Measurements from ENCODE around the gene BLVRB. TPM values are rescaled to one million over a fixed set of nuclear protein-coding genes. Genes with fewer than 3 reads are reported as not detected.

BLVRB gene
- total and polyA plus RNA-seq, 2 donors from 2014 or later = 89.9 to 248 TPM

DNA sequence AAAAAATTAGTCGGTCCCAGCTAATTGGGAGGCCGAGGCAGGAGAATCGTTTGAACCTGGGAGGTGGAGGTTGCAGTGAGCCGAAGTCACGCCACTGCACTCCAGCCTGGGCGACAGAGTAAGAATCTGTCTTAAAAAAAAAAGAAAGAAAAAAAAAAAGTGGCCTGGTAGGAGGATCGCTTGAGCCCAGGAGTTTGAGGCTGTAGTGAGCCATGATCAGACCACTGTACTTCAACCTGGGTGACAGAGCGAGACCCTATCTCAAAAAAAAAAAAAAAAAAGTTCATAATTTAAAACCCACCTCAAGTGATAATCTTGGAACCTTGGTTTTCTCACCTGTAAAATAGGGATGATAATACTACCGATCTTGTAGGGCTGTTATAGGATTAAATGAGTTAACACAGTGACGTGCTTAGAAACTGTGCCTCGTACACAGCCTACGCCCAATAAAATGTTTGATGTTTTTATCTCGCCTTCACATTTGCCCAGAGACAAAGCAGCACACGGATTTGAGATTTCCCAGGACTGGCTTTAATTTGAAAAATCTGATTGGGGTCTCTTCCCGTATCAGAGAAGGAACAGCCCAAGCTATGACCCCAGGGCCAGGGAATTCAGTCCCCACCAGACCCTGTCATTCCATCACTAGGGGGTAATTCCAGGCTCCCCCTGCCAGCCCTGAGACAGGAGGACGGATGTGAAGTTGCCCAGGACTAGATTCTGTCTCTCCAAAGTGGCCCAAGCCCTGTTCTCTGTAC lies 43.4 kb downstream of the BLVRB start:
- Histone ChIP-seq H3K36me3 (ENCODE audit: control insufficient read depth in 2 of 3, insufficient read depth in 3 of 3, low read length in 3 of 3) (peaks cover 0 to 18% (median 4%) of the 10 kb centered on the region in 3 donors), H3K27me3 (ENCODE audit: control insufficient read depth, insufficient read depth, low read length) (no peaks in the 10 kb centered on the region), H3K9me3 (ENCODE audit: control insufficient read depth in 2 of 3, insufficient read depth in 1 of 3, low read length in 3 of 3) (no peaks in the 10 kb centered on the region), H3K9ac (ENCODE audit: low read length in 3 of 3) (peak overlapping the region in 1 of 3 donors; percentile 90), H3K4me3 (ENCODE audit: low read length in 3 of 3) (no peak overlapping the region), H3K4me1 (ENCODE audit: control insufficient read depth in 2 of 3, insufficient read depth in 2 of 3, low read depth in 1 of 3, low read length in 3 of 3) (peaks cover 0 to 8% (median 7%) of the 10 kb centered on the region in 3 donors), H3K27ac (ENCODE audit: low read depth in 2 of 2, low read length in 2 of 2) (peak overlapping the region; percentile 93 to 100)
- TF ChIP-seq, protein P1, sequence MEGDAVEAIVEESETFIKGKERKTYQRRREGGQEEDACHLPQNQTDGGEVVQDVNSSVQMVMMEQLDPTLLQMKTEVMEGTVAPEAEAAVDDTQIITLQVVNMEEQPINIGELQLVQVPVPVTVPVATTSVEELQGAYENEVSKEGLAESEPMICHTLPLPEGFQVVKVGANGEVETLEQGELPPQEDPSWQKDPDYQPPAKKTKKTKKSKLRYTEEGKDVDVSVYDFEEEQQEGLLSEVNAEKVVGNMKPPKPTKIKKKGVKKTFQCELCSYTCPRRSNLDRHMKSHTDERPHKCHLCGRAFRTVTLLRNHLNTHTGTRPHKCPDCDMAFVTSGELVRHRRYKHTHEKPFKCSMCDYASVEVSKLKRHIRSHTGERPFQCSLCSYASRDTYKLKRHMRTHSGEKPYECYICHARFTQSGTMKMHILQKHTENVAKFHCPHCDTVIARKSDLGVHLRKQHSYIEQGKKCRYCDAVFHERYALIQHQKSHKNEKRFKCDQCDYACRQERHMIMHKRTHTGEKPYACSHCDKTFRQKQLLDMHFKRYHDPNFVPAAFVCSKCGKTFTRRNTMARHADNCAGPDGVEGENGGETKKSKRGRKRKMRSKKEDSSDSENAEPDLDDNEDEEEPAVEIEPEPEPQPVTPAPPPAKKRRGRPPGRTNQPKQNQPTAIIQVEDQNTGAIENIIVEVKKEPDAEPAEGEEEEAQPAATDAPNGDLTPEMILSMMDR (IDR thresholded peaks at IDR 0.05; ENCODE audit: borderline replicate concordance, extremely low read depth, insufficient read depth) = no peak
- intact Hi-C loops (cut with DNase I) = no loop called here
- FAIRE-seq (no peak), DNase-seq (no peak)

DNA sequence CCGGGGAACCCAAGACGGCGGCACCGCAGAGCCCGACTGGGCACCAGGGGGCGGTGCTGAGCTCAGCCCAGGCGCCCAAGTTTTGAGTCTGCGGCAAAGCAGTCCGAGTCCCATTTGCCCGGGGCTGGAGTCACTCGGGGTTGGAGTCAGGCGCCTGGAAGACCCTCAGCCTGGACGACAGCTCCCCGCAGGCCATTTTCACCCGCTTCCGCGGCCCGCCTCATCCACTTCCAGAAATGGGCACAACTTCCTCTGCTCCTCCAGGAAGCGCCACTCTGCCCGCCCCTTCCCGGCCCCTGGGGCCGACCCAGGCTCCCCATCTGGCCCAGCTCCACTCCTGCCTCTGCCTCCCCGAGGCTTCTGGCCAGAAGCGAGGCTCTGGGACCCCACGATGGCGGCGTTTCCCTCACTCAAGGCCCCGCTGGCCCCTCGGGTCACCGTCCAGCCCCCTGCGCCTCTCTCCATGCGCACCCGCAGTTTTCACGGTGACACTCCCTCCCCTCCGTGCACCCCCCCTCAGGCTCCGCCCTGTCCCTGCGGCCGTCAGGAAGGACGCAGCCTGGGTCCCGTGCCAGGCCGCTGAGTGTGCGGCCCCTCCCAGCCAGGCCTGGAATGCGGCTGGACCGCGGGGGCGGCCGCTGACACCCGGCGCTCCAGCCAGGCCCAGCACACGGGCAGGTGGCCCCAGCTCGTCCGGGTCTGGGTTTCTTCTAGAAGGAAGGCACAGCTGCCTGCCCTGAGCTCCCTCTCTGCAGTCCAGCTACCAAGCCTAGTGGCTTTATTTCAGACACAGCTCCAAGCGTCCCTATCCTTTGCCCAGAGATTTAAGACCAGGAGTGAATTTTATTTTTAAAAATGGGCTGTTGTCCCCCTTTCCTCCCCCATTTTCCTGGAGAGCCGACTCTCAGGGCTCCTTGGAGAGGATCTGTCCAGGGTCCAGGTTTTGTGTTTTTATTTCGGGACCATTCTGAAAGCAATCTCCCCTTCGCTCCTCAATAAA lies 44.5 kb downstream of the BLVRB start:
- Histone ChIP-seq H3K27me3 (ENCODE audit: control insufficient read depth, insufficient read depth, low read length) (no peaks in the 10 kb centered on the region), H3K9ac (ENCODE audit: low read length in 3 of 3) (peak overlapping the region; percentile 18 to 90 (median 87)), H3K4me1 (ENCODE audit: control insufficient read depth in 2 of 3, insufficient read depth in 2 of 3, low read depth in 1 of 3, low read length in 3 of 3) (peaks cover 3 to 8% (median 6%) of the 10 kb centered on the region in 3 donors), H3K4me3 (ENCODE audit: low read length in 3 of 3) (peak overlapping the region; percentile 51 to 72 (median 54)), H3K36me3 (ENCODE audit: control insufficient read depth in 2 of 3, insufficient read depth in 3 of 3, low read length in 3 of 3) (peaks cover 0 to 15% (median 4%) of the 10 kb centered on the region in 3 donors), H3K27ac (ENCODE audit: low read depth in 2 of 2, low read length in 2 of 2) (peak overlapping the region; percentile 93 to 100), H3K9me3 (ENCODE audit: control insufficient read depth in 2 of 3, insufficient read depth in 1 of 3, low read length in 3 of 3) (no peaks in the 10 kb centered on the region)
- FAIRE-seq (no peak), DNase-seq (peak; percentile 92 to 98 (median 94))
- TF ChIP-seq, protein P1 (IDR thresholded peaks at IDR 0.05; ENCODE audit: borderline replicate concordance, extremely low read depth, insufficient read depth) = peak; percentile 85
- intact Hi-C loops (cut with DNase I) = no loop called here

DNA sequence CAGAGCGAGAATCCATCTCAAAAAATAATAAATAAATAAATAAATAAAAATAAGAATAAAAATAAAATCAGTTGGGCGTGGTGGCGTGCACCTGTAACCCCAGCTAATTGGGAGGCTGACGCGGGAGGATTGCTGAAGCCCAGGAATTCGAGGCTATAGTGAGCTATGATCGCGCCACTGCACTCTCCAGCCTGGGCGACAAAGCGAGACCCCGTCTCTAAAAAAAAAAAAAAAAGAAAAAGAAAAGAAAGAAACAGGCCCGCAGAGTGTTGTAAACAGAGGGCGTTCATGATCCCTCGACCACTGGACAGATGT lies 45.1 kb downstream of the BLVRB start:
- peak overlapping the region; percentile 43 to 72 (median 54) for H3K4me3 ChIP-seq (ENCODE audit: low read length in 3 of 3)

More for the DNA sequence above, 45.1 kb downstream of the BLVRB start:
- no peak for FAIRE-seq
- intact Hi-C loops (cut with DNase I) = no loop called here
- Histone ChIP-seq H3K9ac (ENCODE audit: low read length in 3 of 3) (peak overlapping the region in 1 of 3 donors; percentile 90), H3K36me3 (ENCODE audit: control insufficient read depth in 2 of 3, insufficient read depth in 3 of 3, low read length in 3 of 3) (peaks cover 0 to 14% (median 4%) of the 10 kb centered on the region in 3 donors), H3K27ac (ENCODE audit: low read depth in 2 of 2, low read length in 2 of 2) (peak overlapping the region; percentile 93 to 100), H3K4me1 (ENCODE audit: control insufficient read depth in 2 of 3, insufficient read depth in 2 of 3, low read depth in 1 of 3, low read length in 3 of 3) (peaks cover 3 to 8% (median 6%) of the 10 kb centered on the region in 3 donors), H3K9me3 (ENCODE audit: control insufficient read depth in 2 of 3, insufficient read depth in 1 of 3, low read length in 3 of 3) (no peaks in the 10 kb centered on the region), H3K27me3 (ENCODE audit: control insufficient read depth, insufficient read depth, low read length) (no peaks in the 10 kb centered on the region)
- TF ChIP-seq, protein P1 (IDR thresholded peaks at IDR 0.05; ENCODE audit: borderline replicate concordance, extremely low read depth, insufficient read depth) = no peak
- peak in 1 of 5 donors; percentile 61 for DNase-seq

All from kidney (tissue), 14 donors.